Measurements from ENCODE around the gene NUMB.

Gene NUMB

DNA sequence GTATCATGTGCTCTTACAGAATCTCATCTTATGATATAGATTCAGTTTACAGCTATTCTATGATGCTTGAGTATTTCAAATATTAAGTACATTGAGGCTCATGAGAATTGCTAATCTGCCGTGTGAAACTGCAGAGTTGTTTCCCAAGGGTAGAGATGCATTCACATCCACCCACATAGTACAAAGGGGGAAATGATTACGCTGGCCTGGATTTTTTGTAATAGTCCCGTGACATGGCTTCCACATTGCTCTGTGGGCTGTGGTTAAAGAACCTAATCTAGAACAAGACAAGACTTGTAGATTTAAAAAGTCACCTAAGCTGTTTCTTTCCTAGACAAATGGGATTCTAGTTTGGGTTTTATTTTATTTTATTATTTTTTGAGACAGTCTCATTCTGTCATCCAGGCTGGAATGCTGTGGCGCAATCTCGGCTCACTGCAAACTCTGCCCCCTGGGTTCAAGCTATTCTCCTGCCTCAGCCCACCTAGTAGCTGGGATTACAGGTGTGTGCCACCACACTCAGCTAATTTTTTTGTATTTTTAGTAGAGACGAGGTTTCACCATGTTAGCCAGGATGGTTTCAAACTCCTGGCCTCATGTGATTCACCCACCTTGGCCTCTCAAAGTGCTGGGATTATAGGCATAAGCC is 19.4 kb upstream of the NUMB start:
- Mint-ChIP-seq H3K4me3 (no peak overlapping the region), H3K27me3 (ENCODE audit: low read depth) (no peaks in the 10 kb centered on the region), H3K36me3 (ENCODE audit: low read depth) (no peaks in the 10 kb centered on the region), H3K4me1 (no peaks in the 10 kb centered on the region), H3K27ac (no peak overlapping the region), H3K9me3 (no peaks in the 10 kb centered on the region)
- TF ChIP-seq, protein P1, sequence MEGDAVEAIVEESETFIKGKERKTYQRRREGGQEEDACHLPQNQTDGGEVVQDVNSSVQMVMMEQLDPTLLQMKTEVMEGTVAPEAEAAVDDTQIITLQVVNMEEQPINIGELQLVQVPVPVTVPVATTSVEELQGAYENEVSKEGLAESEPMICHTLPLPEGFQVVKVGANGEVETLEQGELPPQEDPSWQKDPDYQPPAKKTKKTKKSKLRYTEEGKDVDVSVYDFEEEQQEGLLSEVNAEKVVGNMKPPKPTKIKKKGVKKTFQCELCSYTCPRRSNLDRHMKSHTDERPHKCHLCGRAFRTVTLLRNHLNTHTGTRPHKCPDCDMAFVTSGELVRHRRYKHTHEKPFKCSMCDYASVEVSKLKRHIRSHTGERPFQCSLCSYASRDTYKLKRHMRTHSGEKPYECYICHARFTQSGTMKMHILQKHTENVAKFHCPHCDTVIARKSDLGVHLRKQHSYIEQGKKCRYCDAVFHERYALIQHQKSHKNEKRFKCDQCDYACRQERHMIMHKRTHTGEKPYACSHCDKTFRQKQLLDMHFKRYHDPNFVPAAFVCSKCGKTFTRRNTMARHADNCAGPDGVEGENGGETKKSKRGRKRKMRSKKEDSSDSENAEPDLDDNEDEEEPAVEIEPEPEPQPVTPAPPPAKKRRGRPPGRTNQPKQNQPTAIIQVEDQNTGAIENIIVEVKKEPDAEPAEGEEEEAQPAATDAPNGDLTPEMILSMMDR (IDR thresholded peaks at IDR 0.05; ENCODE audit: unreplicated experiment in 3 of 3) = no peak

DNA sequence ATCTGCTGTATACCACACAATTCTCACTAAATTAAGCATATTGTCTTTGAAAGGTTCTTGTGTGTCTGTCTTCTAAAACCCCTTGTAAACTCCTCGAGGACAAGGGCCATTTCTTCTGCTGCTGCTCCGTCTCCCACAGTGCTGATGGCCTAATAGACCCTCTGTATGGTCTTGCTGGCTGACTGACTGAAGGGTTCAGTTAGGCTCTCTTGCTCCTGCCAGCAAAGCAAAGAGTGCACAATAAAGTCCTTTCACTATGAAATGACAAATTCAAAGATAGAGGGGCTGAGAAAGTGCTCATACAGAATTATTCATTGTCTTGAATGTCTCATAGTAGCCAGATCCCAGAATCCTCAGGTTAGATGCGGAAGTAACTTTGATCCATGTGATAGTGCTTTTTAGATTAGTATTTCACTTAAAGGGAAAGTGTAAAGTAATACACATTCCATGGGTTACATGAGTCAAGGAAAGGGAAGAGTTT is 18.1 kb upstream of the NUMB start:
- Mint-ChIP-seq H3K27ac (no peak overlapping the region), H3K9me3 (no peaks in the 10 kb centered on the region), H3K36me3 (ENCODE audit: low read depth) (no peaks in the 10 kb centered on the region), H3K27me3 (ENCODE audit: low read depth) (no peaks in the 10 kb centered on the region), H3K4me1 (no peaks in the 10 kb centered on the region), H3K4me3 (no peak overlapping the region)
- TF ChIP-seq, protein P1 (IDR thresholded peaks at IDR 0.05; ENCODE audit: unreplicated experiment in 3 of 3) = no peak

DNA sequence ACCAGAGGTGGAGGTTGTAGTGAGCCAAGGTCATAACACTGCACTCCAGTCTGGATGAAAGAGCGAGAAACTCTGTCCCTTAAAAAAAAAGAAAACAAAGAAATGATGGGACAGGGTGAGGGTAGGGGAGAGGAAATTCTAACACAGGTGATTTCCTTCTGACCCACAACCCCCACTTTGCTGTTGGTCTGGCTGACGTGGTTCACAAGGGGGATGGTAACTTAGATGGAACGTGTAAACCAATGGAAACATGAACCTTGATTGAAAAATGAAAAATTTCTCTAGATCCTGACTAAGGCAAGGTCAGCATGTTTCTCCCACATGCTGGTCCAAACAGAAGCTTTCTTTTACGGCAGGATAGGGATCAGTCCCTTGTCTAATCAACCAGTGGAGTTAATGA is 16.6 kb upstream of the NUMB start:
- no peaks in the 10 kb centered on the region for H3K27me3 Mint-ChIP-seq (ENCODE audit: low read depth)
- no peak overlapping the region for H3K4me3 Mint-ChIP-seq
- no peaks in the 10 kb centered on the region for H3K9me3 Mint-ChIP-seq
- TF ChIP-seq, protein P1 (IDR thresholded peaks at IDR 0.05; ENCODE audit: unreplicated experiment in 3 of 3) = no peak
- no peaks in the 10 kb centered on the region for H3K4me1 Mint-ChIP-seq
- H3K27ac Mint-ChIP-seq = no peak overlapping the region
- no peaks in the 10 kb centered on the region for H3K36me3 Mint-ChIP-seq (ENCODE audit: low read depth)

DNA sequence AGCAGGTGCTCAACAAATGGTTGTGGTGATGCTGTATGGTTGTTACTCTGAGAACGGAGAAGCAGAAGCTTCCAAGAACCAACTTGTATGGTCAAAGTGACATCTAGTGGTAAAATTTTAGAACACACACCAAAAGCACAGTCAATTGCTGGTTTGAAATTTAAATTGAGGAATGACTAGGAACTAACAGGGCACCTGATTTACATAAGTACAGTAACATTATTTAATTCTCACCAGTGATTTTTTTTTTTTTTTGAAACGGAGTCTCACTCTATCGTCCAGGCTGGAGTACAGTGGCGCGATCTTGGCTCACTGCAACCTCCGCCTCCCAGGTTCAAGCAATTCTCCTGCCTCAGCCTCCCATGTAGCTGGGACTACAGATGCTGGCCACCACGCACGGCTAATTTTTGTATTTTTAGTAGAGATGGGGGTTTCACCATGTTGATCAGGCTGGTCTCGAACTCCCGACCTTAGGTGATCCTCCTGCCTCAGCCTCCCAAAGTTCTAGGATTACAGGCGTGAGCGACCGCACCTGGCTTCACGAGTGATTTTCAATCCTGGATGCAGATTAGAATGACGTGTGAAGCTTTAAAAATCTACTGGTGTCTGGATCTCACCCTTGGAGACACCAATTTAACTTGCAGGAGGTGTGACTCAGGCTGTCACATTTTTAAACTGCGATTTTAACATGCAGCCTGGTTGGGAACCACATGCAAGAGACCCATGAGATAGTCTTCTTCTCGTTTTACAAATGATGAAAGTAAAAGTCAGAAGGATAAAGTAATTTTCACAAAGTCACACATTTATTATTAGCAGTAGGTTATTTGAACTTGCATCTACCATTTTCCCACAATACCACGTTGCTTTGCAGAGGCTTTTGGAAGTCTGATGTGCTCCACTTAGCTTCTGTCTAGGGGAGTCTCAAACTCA is 14.1 kb upstream of the NUMB start:
- no peak overlapping the region for H3K27ac Mint-ChIP-seq
- H3K4me3 Mint-ChIP-seq = no peak overlapping the region
- no peaks in the 10 kb centered on the region for H3K4me1 Mint-ChIP-seq
- TF ChIP-seq, protein P1 (IDR thresholded peaks at IDR 0.05; ENCODE audit: unreplicated experiment in 3 of 3) = peak; percentile 69 to 78 (median 76)
- no peaks in the 10 kb centered on the region for H3K9me3 Mint-ChIP-seq
- no peaks in the 10 kb centered on the region for H3K27me3 Mint-ChIP-seq (ENCODE audit: low read depth)
- H3K36me3 Mint-ChIP-seq (ENCODE audit: low read depth) = no peaks in the 10 kb centered on the region

DNA sequence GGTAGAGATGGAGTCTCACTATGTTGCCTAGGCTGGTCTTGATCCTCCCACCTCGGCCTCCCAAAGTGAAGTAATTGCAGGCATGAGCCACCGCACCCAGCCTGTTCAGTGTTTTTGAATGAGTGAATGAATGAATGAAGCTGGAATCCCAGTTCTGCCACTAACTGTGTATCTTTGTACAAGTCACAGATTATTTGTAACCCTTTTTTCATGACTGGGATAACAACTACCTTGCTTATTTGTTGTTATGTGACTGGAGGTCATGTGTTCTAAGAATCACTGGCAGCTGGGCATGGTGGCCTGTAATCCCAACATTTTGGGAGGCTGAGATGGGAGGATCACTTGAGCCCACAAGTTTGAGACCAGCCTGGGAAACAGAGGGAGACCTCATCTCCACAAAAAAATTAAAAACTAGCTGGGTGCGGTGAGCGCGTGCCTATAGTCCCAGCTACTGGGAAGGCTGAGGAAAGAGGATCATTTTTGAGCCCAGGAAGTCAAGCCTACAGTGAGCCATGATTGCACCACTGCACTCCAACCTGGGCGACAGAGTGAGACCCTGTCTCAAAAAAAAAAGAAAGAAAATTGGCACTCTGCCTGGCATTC is 13.3 kb upstream of the NUMB start:
- TF ChIP-seq, protein P1 (IDR thresholded peaks at IDR 0.05; ENCODE audit: unreplicated experiment in 3 of 3) = no peak
- H3K4me3 Mint-ChIP-seq = no peak overlapping the region
- no peaks in the 10 kb centered on the region for H3K36me3 Mint-ChIP-seq (ENCODE audit: low read depth)
- no peaks in the 10 kb centered on the region for H3K27me3 Mint-ChIP-seq (ENCODE audit: low read depth)
- no peak overlapping the region for H3K27ac Mint-ChIP-seq
- H3K9me3 Mint-ChIP-seq = no peaks in the 10 kb centered on the region
- no peaks in the 10 kb centered on the region for H3K4me1 Mint-ChIP-seq

All from nephron (organoid).